ENCODE measurements around the gene UMODL1.

- TF ChIP-seq CTCF (IDR thresholded peaks at IDR 0.05; ENCODE audit: poor library complexity) (no peak), EZH2 (IDR thresholded peaks at IDR 0.05; ENCODE audit: borderline replicate concordance) (no peak), EZH2phosphoT487 (IDR thresholded peaks at IDR 0.05; ENCODE audit: low read depth, severe bottlenecking, unreplicated experiment) (no peak)
Observed at GRCh38 chr21:42165901-42166300, 94.8 kb downstream of the UMODL1 start.
